ENCODE measurements around the gene GALNTL6.

GALNTL6 gene

GRCh38 chr4:171794528-171794927 lies 18.7 kb upstream of the GALNTL6 start:
- no peak overlapping the region for H3K4me3 ChIP-seq (ENCODE audit: control insufficient read depth, low read depth, low read length)
- TF ChIP-seq CTCF (IDR thresholded peaks at IDR 0.05; ENCODE audit: control insufficient read depth, insufficient read depth, low read depth, low read length, missing control alignments) = no peak
- DNase-seq (ENCODE audit: low read depth) = no peak

- TF ChIP-seq CTCF (IDR thresholded peaks at IDR 0.05; ENCODE audit: control insufficient read depth, insufficient read depth, low read depth, low read length, missing control alignments) = no peak
- H3K4me3 ChIP-seq (ENCODE audit: control insufficient read depth, low read depth, low read length) = no peak overlapping the region
- no peak for DNase-seq (ENCODE audit: low read depth)
Measured at GRCh38 chr4:171809854-171810253, 3.4 kb upstream of the GALNTL6 start.

DNA sequence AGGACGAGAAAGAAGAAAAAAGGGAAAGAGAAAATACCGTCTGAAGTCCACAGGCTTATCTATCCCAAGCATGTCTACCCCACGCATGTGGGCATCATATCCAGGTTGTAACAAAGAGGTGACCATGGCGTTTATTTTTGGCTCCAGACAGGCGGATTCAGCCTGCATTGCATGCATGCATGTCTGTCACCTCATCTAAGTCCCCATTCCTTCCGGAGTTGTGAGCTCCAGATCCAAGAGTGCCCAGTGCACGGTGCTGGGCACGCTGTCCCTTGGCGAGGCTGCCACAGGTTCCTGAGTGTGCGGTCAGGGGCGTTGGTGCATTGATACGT lies 905 bp upstream of the GALNTL6 start:
- no peak for DNase-seq (ENCODE audit: low read depth)
- H3K4me3 ChIP-seq (ENCODE audit: control insufficient read depth, low read depth, low read length) = no peak overlapping the region
- no peak for TF ChIP-seq CTCF (IDR thresholded peaks at IDR 0.05; ENCODE audit: control insufficient read depth, insufficient read depth, low read depth, low read length, missing control alignments)

DNA sequence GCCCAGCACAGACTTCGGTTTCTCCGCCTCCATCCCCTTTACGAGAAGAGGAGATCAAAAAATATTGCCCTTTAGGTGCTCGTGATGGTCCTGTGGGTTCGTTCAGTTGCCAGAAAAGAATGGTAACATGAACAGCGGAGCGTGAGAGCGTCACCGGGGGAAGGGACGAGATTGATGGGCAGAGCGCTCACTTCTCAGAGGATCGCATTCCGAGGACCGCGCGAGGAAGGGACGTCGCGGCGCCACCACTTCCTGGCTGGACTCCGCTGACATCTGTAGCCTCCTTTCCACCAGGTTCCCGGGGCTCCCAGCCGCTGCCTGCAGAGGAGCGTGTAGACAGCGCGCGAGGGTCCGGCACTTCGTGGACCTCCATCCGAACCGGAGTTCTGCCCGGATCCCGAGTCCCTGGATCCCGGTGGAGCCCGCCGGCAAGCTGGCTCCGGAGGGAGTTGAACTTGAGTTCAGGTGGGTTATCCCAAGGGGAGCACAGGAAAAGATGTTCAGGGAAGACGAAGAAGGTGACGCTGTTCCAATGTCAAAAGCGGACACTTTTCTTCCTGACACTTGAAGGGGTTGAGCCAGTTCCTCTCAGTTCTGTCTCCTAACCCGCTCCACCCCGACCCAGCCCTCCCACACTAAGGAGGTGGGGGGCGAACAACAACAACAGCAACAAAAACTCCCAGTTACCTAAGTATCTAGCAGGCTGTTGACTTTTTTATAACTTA lies 484 bp downstream of the GALNTL6 start:
- DNase-seq (ENCODE audit: low read depth) = no peak
- no peak for TF ChIP-seq CTCF (IDR thresholded peaks at IDR 0.05; ENCODE audit: control insufficient read depth, insufficient read depth, low read depth, low read length, missing control alignments)
- no peak overlapping the region for H3K4me3 ChIP-seq (ENCODE audit: control insufficient read depth, low read depth, low read length)

- no peak for DNase-seq (ENCODE audit: low read depth)
- H3K4me3 ChIP-seq (ENCODE audit: control insufficient read depth, low read depth, low read length) = no peak overlapping the region
- no peak for TF ChIP-seq CTCF (IDR thresholded peaks at IDR 0.05; ENCODE audit: control insufficient read depth, insufficient read depth, low read depth, low read length, missing control alignments)
Measured at GRCh38 chr4:171814545-171814944, 1.3 kb downstream of the GALNTL6 start.

DNA sequence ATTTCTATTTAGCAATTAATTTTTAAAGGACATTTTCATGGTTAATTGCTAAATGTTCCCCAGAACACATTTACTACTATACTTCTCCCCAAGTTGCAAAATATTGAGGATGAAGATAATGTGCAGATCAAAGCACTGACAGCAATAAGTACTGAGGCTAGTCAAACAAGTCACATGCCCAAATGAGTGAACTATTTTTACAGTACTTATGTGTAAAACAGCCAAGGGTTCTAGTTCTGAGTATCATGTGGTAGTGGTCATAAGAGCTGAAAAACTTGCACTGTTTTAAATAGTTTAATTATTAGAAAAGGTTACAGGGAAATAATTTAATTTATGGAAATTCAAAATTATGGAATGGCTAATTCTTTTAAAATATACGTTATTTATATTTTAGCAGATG lies 3.8 kb downstream of the GALNTL6 start:
- no peak for TF ChIP-seq CTCF (IDR thresholded peaks at IDR 0.05; ENCODE audit: control insufficient read depth, insufficient read depth, low read depth, low read length, missing control alignments)
- H3K4me3 ChIP-seq (ENCODE audit: control insufficient read depth, low read depth, low read length) = no peak overlapping the region

GRCh38 chr4:171834640-171835039 lies 21.4 kb downstream of the GALNTL6 start:
- no peak for DNase-seq (ENCODE audit: low read depth)
- no peak overlapping the region for H3K4me3 ChIP-seq (ENCODE audit: control insufficient read depth, low read depth, low read length)
- no peak for TF ChIP-seq CTCF (IDR thresholded peaks at IDR 0.05; ENCODE audit: control insufficient read depth, insufficient read depth, low read depth, low read length, missing control alignments)

More for the DNA sequence above, 3.8 kb downstream of the GALNTL6 start:
- no peak for DNase-seq (ENCODE audit: low read depth)
